ENCODE measurements around the gene CYGB. TPM values are rescaled to one million over a fixed set of nuclear protein-coding genes. Genes with fewer than 3 reads are reported as not detected.
A peak's percentile ranks its signal among the peaks of the same experiment; 100 is the strongest.

Gene CYGB
- total and polyA plus RNA-seq, 10 of the 15 experiments (the other 5 are each of a cell fraction or from before 2014, with no cell fraction given): 0.34 TPM; not detected in 9

GRCh38 chr17:76585033-76585648, 47.6 kb upstream of the CYGB start:
- no peaks in the 10 kb centered on the region for H4K20me1 ChIP-seq (ENCODE audit: control insufficient read depth, insufficient read depth)
- intact Hi-C loops (cut with micrococcal nuclease; ENCODE audit: unreplicated experiment): no loop called here
- H3K27me3 ChIP-seq (replicated peaks in 1 of 2; ENCODE audit: control insufficient read depth in 2 of 2, insufficient read depth in 2 of 2, low read length in 1 of 2): peaks cover 3 to 9% of the 10 kb centered on the region in 2 experiments; a peak in 3 of 4 replicates
- FAIRE-seq (no peak), DNase-seq (ENCODE audit: low read depth, low spot score) (no peak), ATAC-seq (peak; percentile 13)
- CTCF ChIA-PET: interaction anchor here (0.7 to 2.5 kb wide), 4 partner anchors 18 to 57 kb away, joined by 3 to 10 read pairs (median 4); no protein-coding TSS in a partner anchor
- H3K36me3 ChIP-seq (ENCODE audit: control insufficient read depth in 2 of 2, insufficient read depth in 2 of 2, low read length in 1 of 2): no peaks in the 10 kb centered on the region
- TF ChIP-seq TCF3 (IDR thresholded peaks at IDR 0.05; ENCODE audit: borderline replicate concordance, insufficient read depth, low read depth, low read length) (no peak), IKZF1 (conservative IDR thresholded peaks at IDR 0.05) (peak; percentile 20; the same call in 1 of the 2 replicates), EED (IDR thresholded peaks at IDR 0.05; ENCODE audit: low read depth) (0 out of 2 replicates have a peak, but pooled peaks have one; percentile 4), ELK1 (IDR thresholded peaks at IDR 0.05; ENCODE audit: low read depth, low read length) (no peak), SUZ12 (IDR thresholded peaks at IDR 0.05; ENCODE audit: unreplicated experiment) (peak; percentile 58), NR2C1 (IDR thresholded peaks at IDR 0.05) (no peak)
- no peak overlapping the region for H3K9ac ChIP-seq (ENCODE audit: control insufficient read depth, insufficient read depth, low read length)
- H3K4me2 ChIP-seq (ENCODE audit: control insufficient read depth, insufficient read depth): peak overlapping the region; percentile 78
- no peaks in the 10 kb centered on the region for H3K79me2 ChIP-seq (ENCODE audit: control insufficient read depth, insufficient read depth, low read length)
- H3K4me1 ChIP-seq (ENCODE audit: control insufficient read depth, insufficient read depth, low read length): peaks cover 13% of the 10 kb centered on the region
- 16% methylated on average over 52 of the region's 62 CpGs for WGBS (ENCODE audit: insufficient coverage, insufficient replicate concordance, low lambda C conversion rate, missing lambda C conversion rate)
- H3K27ac ChIP-seq (ENCODE audit: control insufficient read depth, insufficient read depth): no peak overlapping the region
- BruUV-seq (replicated peaks): no TSS peak
- RAD21 ChIA-PET (ENCODE audit: unreplicated experiment): interaction anchor here (1.0 kb wide), 1 partner anchor 39 kb away, joined by 3 read pairs; no protein-coding TSS in a partner anchor
- H2AFZ ChIP-seq (ENCODE audit: control insufficient read depth, low read depth, low read length): peak overlapping the region; percentile 18; the same call in 1 of the 2 replicates
- H3K9me3 ChIP-seq (replicated peaks; ENCODE audit: control insufficient read depth, insufficient read depth, low read length): no peaks in the 10 kb centered on the region
- SMC1A ChIA-PET (ENCODE audit: uncharacterized antibody, unreplicated experiment): interaction anchor here (0.7 to 1.3 kb wide), 2 partner anchors 25 to 27 kb away, joined by 4 to 7 read pairs; no protein-coding TSS in a partner anchor
- POLR2A ChIA-PET: interaction anchor here (1.0 kb wide), 1 partner anchor 14 kb away, joined by 3 read pairs; no protein-coding TSS in a partner anchor
- H3K4me3 ChIP-seq: peak overlapping the region; percentile 63; the same call in 1 of the 2 replicates
- in situ Hi-C loops (cut with MboI): no loop called here
